H9 (cell line): ENCODE results near the gene FGF3. TPM values are rescaled to one million over a fixed set of nuclear protein-coding genes. Genes with fewer than 3 reads are reported as not detected.

Experiments used
- DNase-seq: peaks from one replicate; pipeline ENCODE4 v3.0.0-alpha.2; 2017
- H2AFZ ChIP-seq: one replicate; pipeline ENCODE4 v1.6.1; 2013; ENCODE audit warnings: mild to moderate bottlenecking, low read length, control low read depth, moderate library complexity
- H2AK5ac ChIP-seq: 2 replicates; pipeline ENCODE4 v1.6.1; 2013; ENCODE audit warnings: low read length, control low read depth, mixed read lengths; ENCODE audit not compliant: insufficient read length
- H2BK120ac ChIP-seq: one replicate; pipeline ENCODE4 v1.6.1; 2013; ENCODE audit warnings: low read depth, mild to moderate bottlenecking, low read length, control low read depth, inconsistent platforms; ENCODE audit not compliant: poor library complexity, severe bottlenecking
- H2BK12ac ChIP-seq: 2 replicates; pipeline ENCODE4 v1.6.1; 2013; ENCODE audit warnings: low read length, control low read depth, mixed read lengths, low read depth; ENCODE audit not compliant: insufficient read length
- H2BK15ac ChIP-seq: 2 replicates; pipeline ENCODE4 v1.6.1; 2013; ENCODE audit warnings: low read depth, low read length, control low read depth
- H2BK20ac ChIP-seq: one replicate; pipeline ENCODE4 v1.6.1; 2013; ENCODE audit warnings: low read depth, mild to moderate bottlenecking, low read length, control low read depth, inconsistent platforms; ENCODE audit not compliant: poor library complexity, severe bottlenecking
- H2BK5ac ChIP-seq: 2 replicates; pipeline ENCODE4 v1.6.1; 2013; ENCODE audit warnings: low read length, control low read depth, mixed read lengths; ENCODE audit not compliant: insufficient read length
- H3K14ac ChIP-seq: 2 replicates; pipeline ENCODE4 v1.6.1; 2013; ENCODE audit warnings: low read length, control low read depth; ENCODE audit not compliant: insufficient read depth
- H3K18ac ChIP-seq: 2 replicates; pipeline ENCODE4 v1.6.1; 2013; ENCODE audit warnings: low read depth, mild to moderate bottlenecking, mixed read lengths, low read length, control low read depth; ENCODE audit not compliant: insufficient read length
- H3K23ac ChIP-seq: 2 replicates; pipeline ENCODE4 v1.6.1; 2013; ENCODE audit warnings: low read length, control low read depth, mixed read lengths, low read depth; ENCODE audit not compliant: insufficient read length
- H3K23me2 ChIP-seq: 2 replicates; pipeline ENCODE4 v1.6.1; 2013; ENCODE audit warnings: low read depth, mild to moderate bottlenecking, mixed read lengths, low read length, control low read depth; ENCODE audit not compliant: insufficient read length, poor library complexity, severe bottlenecking
- H3K27ac ChIP-seq: 2 replicates; pipeline ENCODE4 v1.5.1; 2013; ENCODE audit warnings: low read length, control low read depth, mixed read lengths, low read depth; ENCODE audit not compliant: insufficient read length
- H3K27me3 ChIP-seq: 2 replicates; pipeline ENCODE4 v1.6.1; 2013; ENCODE audit warnings: low read length, control low read depth, inconsistent platforms; ENCODE audit not compliant: insufficient read depth
- H3K4ac ChIP-seq: 2 replicates; pipeline ENCODE4 v1.6.1; 2013; ENCODE audit warnings: low read depth, mild to moderate bottlenecking, control low read depth, inconsistent platforms, low read length, moderate library complexity
- H3K4me1 ChIP-seq: 2 replicates; pipeline ENCODE4 v1.6.1; 2013; ENCODE audit warnings: low read length, control low read depth, inconsistent platforms; ENCODE audit not compliant: insufficient read depth
- H3K4me2 ChIP-seq: 2 replicates; pipeline ENCODE4 v1.6.1; 2013; ENCODE audit warnings: low read length, control low read depth, mixed read lengths; ENCODE audit not compliant: insufficient read length, insufficient read depth
- H3K56ac ChIP-seq: 2 replicates; pipeline ENCODE4 v1.6.1; 2013; ENCODE audit warnings: low read depth, mild to moderate bottlenecking, mixed read lengths, low read length, control low read depth; ENCODE audit not compliant: insufficient read length
- H3K79me1 ChIP-seq: 2 replicates; pipeline ENCODE4 v1.6.1; 2013; ENCODE audit warnings: low read depth, mild to moderate bottlenecking, moderate library complexity, low read length, control low read depth, inconsistent platforms; ENCODE audit not compliant: insufficient read depth, poor library complexity, severe bottlenecking
- H3K79me2 ChIP-seq: 2 replicates; pipeline ENCODE4 v1.6.1; 2013; ENCODE audit warnings: low read length, control low read depth, inconsistent platforms; ENCODE audit not compliant: insufficient read depth
- H3K9ac ChIP-seq: 2 replicates; pipeline ENCODE4 v1.6.1; 2013; ENCODE audit warnings: low read length, control low read depth, mixed read lengths; ENCODE audit not compliant: insufficient read length; ENCODE audit errors: extremely low read depth
- H3K9me3 ChIP-seq: one replicate; pipeline ENCODE4 v1.6.1; 2013; ENCODE audit warnings: low read depth, low read length, inconsistent platforms; ENCODE audit not compliant: control insufficient read depth
- H3T11ph ChIP-seq: one replicate; pipeline ENCODE4 v1.6.1; 2013; ENCODE audit warnings: mild to moderate bottlenecking, low read length, control low read depth, inconsistent platforms
- H4K20me1 ChIP-seq: one replicate; pipeline ENCODE4 v1.6.1; 2013; ENCODE audit not compliant: control insufficient read depth, insufficient read length, insufficient read depth
- H4K5ac ChIP-seq: 2 replicates; pipeline ENCODE4 v1.6.1; 2013; ENCODE audit warnings: low read depth, mild to moderate bottlenecking, mixed read lengths, low read length, control low read depth; ENCODE audit not compliant: insufficient read length
- H4K8ac ChIP-seq: replicated peaks from 2 replicates; pipeline ENCODE4 v1.6.1; 2013; ENCODE audit warnings: low read length, control low read depth, mixed read lengths, low read depth; ENCODE audit not compliant: insufficient read length
- H4K91ac ChIP-seq: 2 replicates; pipeline ENCODE4 v1.6.1; 2013; ENCODE audit warnings: low read depth, mild to moderate bottlenecking, moderate library complexity, mixed read lengths, low read length, control low read depth; ENCODE audit not compliant: insufficient read length
- H3K27ac Mint-ChIP-seq, 3 experiments: 2 replicates in 2 of 3; 3 replicates in 1 of 3; pipeline ENCODE4 v1.8.0; 2020 to 2021; ENCODE audit warnings: mixed read lengths in 3 of 3, mild to moderate bottlenecking in 1 of 3, moderate library complexity in 1 of 3
- H3K27me3 Mint-ChIP-seq: 2 replicates; pipeline ENCODE4 v1.8.0; 2021; ENCODE audit warnings: low read depth, mild to moderate bottlenecking, moderate library complexity, mixed read lengths
- H3K36me3 Mint-ChIP-seq, 3 experiments: 2 replicates in 2 of 3; 3 replicates in 1 of 3; pipeline ENCODE4 v1.8.0; 2020 to 2021; ENCODE audit warnings: low read depth in 3 of 3, mixed read lengths in 3 of 3; ENCODE audit not compliant: insufficient read depth in 1 of 3
- H3K4me1 Mint-ChIP-seq, 2 experiments: 2 replicates each; pipeline ENCODE4 v1.8.0; 2020; ENCODE audit warnings: mixed read lengths in 2 of 2
- H3K4me3 Mint-ChIP-seq, 2 experiments: 2 replicates in 1 of 2; 3 replicates in 1 of 2; pipeline ENCODE4 v1.8.0; 2020 to 2021; ENCODE audit warnings: mild to moderate bottlenecking in 2 of 2, mixed read lengths in 2 of 2, moderate library complexity in 1 of 2
- H3K9me3 Mint-ChIP-seq, 2 experiments: 2 replicates in 1 of 2; 3 replicates in 1 of 2; pipeline ENCODE4 v1.8.0; 2020; ENCODE audit warnings: mild to moderate bottlenecking in 2 of 2, mixed read lengths in 2 of 2, moderate library complexity in 1 of 2
- CTCF ChIP-seq: fragments of 200-600 bp; sonication (generic); conservative IDR thresholded peaks from 3 replicates; pipeline ENCODE4 v1.8.0; 2021; ENCODE audit warnings: antibody characterized with exemption, mild to moderate bottlenecking
- WGBS: extraction: QIAGEN DNeasy Blood & Tissue Kit; methylation state at CpG from one replicate; pipeline ENCODE4 v1.1.7; 2013; ENCODE audit warnings: missing lambda C conversion rate, low lambda C conversion rate, mixed read lengths; ENCODE audit not compliant: insufficient read length; ENCODE audit errors: extremely low coverage; 5-methylcytosine and 5-hydroxymethylcytosine counted together
- total RNA-seq: library from RNA; stranded (reverse); gene quantifications from 2 replicates; pipeline ENCODE4 v1.2.1, GENCODE V29; 2021

FGF3 gene
- total RNA-seq, 1 experiment from 2014 or later, result not detected

- Mint-ChIP-seq H3K36me3 (no peaks in the 10 kb centered on the region), H3K9me3 (no peaks in the 10 kb centered on the region)
- TF ChIP-seq CTCF, result no peak
Observed at GRCh38 chr11:69861901-69862300, 42.7 kb upstream of the FGF3 start.

More at GRCh38 chr11:69861901-69862300, 42.7 kb upstream of the FGF3 start:
- Histone ChIP-seq H2AK5ac (no peak overlapping the region), H3K27ac (no peak overlapping the region), H3K56ac (no peak overlapping the region), H2BK5ac (no peak overlapping the region), H4K91ac (no peak overlapping the region), H3K9ac (no peak overlapping the region), H3K4ac (no peak overlapping the region), H2BK15ac (no peak overlapping the region), H3K18ac (no peak overlapping the region), H4K20me1 (no peaks in the 10 kb centered on the region), H3K9me3 (no peaks in the 10 kb centered on the region), H2BK20ac (no peak overlapping the region), H3K23me2 (no peaks in the 10 kb centered on the region), H2BK12ac (no peak overlapping the region), H2AFZ (no peak overlapping the region), H4K5ac (no peak overlapping the region), H3K14ac (peak overlapping the region; percentile 69; the same call in 1 of the 2 replicates), H3K4me2 (no peak overlapping the region), H3K79me1 (no peaks in the 10 kb centered on the region), H3T11ph (no peak overlapping the region), H3K23ac (no peak overlapping the region), H4K8ac (no peak overlapping the region), H2BK120ac (no peak overlapping the region), H3K4me1 (no peaks in the 10 kb centered on the region), H3K27me3 (no peaks in the 10 kb centered on the region), H3K79me2 (no peaks in the 10 kb centered on the region)
- DNase-seq, result no peak
- H3K4me1 Mint-ChIP-seq, result peaks cover 11 to 14% of the 10 kb centered on the region in 2 experiments
- H3K4me3 Mint-ChIP-seq, result no peak overlapping the region
- H3K27me3 Mint-ChIP-seq, result peaks cover 35% of the 10 kb centered on the region
- no CpG with 5 or more reads among the region's 7 CpGs for WGBS
- no peak overlapping the region for H3K27ac Mint-ChIP-seq
